HAP-1 (cell line): ENCODE data around the gene TMEM9.

Experiments
- DNase-seq, 2 experiments: peaks; one replicate each; pipeline ENCODE4 v3.0.0-alpha.2; 2016 to 2020; ENCODE audit warnings: low spot score in 2 of 2
- H3K27me3 ChIP-seq: fragments of 250-450 bp; sonication (Bioruptor Pico); 2 replicates; pipeline ENCODE4 v1.5.1; 2020; ENCODE audit warnings: low read depth, mild to moderate bottlenecking, moderate library complexity
- H3K36me3 ChIP-seq: fragments of 250-450 bp; sonication (Bioruptor Pico); replicated peaks from 2 replicates; pipeline ENCODE4 v1.5.1; 2020; ENCODE audit warnings: mild to moderate bottlenecking
- H3K4me1 ChIP-seq: fragments of 250-450 bp; sonication (Bioruptor Pico); 2 replicates; pipeline ENCODE4 v1.5.1; 2020; ENCODE audit warnings: mild to moderate bottlenecking
- H3K4me3 ChIP-seq: fragments of 250-450 bp; sonication (Bioruptor Pico); 2 replicates; pipeline ENCODE4 v1.5.1; 2020; ENCODE audit warnings: mild to moderate bottlenecking, moderate library complexity
- H3K9me3 ChIP-seq: fragments of 250-450 bp; sonication (Bioruptor Pico); 2 replicates; pipeline ENCODE4 v1.5.1; 2020; ENCODE audit warnings: mild to moderate bottlenecking, moderate library complexity
- in situ Hi-C: fragments of 300-500 bp; cut with MboI; formaldehyde crosslinking; loops from 3 replicates; pipeline ENCODE4 v1.14.3; 2020; ENCODE audit warnings: low sequenced_read_pairs, inconsistent platforms, mixed read lengths

TMEM9 gene

DNA sequence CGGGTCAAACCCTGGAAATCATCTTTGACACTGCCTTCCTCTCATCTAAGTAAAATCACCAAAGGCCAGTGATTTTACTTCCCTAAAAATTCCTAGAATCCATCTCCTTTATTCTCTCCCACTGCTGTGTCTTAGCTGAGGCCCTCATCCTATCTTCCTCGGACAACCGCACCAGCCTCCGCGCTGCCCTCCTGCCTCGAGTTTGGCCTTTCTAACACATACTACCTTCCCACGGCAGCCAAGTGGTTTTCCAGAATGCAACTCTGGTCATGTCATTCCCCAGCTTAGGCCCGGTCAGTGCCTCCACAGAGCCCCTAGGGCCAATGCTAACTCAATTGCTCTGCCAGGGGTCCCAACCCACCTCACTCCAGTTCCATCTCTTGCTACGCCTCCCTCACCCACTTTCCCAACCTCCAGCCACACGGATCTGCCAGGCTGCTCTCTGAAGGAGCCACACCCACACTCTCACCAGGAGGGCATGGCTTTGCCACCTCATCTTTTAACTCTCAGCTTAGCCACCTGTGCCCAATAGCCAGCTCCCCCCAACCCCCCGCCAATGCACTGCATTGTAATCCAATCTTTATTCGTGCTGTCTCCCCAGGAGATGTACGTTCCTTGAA is 6.8 kb downstream of the TMEM9 start:
- no peak for DNase-seq
- Histone ChIP-seq H3K4me3 (no peak overlapping the region), H3K27me3 (no peaks in the 10 kb centered on the region), H3K4me1 (peaks cover 3% of the 10 kb centered on the region), H3K36me3 (peaks cover 100% of the 10 kb centered on the region), H3K9me3 (no peaks in the 10 kb centered on the region)
- in situ Hi-C loops, result no loop called here

DNA sequence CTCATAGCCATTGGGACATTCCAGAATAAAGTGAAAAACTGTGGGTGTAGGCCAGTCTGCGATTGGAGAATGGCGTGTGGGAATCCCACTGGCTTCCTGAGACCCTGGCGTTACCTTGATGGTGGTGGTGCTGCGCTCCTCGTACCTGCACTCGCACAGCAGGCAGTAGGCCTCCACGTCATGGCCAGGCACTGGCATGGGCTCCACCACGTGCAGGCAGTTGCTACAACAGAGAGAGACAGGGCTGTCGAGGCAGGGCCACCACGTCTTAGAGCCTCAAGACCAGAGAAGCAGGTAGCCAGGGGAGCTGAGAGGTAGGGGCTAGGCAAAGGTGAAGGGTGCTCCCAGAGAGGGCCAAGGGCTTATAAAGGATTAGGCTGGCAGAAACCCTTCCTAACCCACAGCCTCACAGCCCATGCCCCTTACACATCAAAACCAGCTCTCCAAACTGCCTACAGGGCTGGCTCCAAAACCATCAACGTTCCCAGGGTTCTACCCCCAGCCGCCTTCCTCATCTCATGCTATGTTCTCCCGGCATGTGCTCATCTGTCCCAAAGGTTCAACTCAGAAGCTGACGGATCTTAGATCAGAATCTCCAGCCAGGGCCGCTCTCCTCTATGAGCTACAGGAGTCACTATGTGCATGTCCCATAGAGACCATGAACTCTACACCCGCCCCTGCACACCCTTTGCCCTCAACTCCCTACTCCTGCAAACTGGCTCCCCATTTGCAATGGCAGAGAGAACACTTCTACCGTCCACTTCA is 7.5 kb downstream of the TMEM9 start:
- no peak for DNase-seq
- in situ Hi-C loops, result no loop called here

DNA sequence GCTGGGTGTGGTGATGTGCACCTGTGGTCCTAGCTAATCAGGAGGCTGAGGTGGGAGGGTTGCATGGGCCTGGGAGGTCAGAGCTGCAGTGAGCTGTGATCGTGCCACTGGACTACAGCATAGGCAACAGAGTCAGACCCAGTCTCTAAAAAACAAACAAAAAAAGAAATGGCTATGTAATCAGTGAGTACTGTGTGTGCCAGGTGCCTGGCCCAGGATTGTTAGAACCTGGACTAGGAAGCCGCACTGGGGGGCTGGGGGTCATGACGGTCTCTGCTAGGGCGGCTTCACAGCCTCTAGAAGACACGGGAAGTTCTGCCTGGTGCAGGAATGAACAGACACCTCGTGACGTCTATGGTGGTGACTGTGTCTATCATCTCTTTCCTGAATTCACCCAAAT is 8.5 kb downstream of the TMEM9 start:
- DNase-seq, result no peak
- H3K4me3 ChIP-seq, result no peak overlapping the region
- peaks cover 100% of the 10 kb centered on the region for H3K36me3 ChIP-seq
- no peaks in the 10 kb centered on the region for H3K4me1 ChIP-seq
- in situ Hi-C loops, result no loop called here
- H3K27me3 ChIP-seq, result no peaks in the 10 kb centered on the region
- H3K9me3 ChIP-seq, result no peaks in the 10 kb centered on the region

More for the DNA sequence above, 7.5 kb downstream of the TMEM9 start:
- Histone ChIP-seq H3K27me3 (no peaks in the 10 kb centered on the region), H3K4me1 (no peaks in the 10 kb centered on the region), H3K9me3 (no peaks in the 10 kb centered on the region), H3K36me3 (peaks cover 100% of the 10 kb centered on the region), H3K4me3 (no peak overlapping the region)

DNA sequence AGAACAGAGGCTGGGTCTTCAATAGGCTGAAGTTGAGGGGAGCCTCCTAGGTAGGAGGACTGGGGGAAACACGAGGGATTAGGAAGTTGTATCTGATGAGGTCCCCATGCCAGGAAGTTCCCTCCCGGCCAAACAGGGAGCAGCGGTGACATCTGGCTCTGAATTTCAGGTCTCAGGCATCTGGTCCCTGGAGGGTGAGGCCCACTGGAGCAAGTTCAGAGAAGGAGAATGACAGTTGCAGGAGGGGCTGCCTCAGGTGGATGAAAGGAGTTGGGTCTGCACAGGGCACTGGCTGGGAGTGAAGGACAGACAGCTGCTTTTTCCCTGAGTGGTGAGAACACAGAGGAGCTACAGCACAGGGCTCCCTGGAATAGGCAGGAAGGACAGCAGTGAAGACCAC is 9.1 kb downstream of the TMEM9 start:
- H3K36me3 ChIP-seq, result peaks cover 100% of the 10 kb centered on the region
- in situ Hi-C loops, result no loop called here
- no peaks in the 10 kb centered on the region for H3K9me3 ChIP-seq
- no peaks in the 10 kb centered on the region for H3K4me1 ChIP-seq
- no peak overlapping the region for H3K4me3 ChIP-seq
- DNase-seq, result no peak
- H3K27me3 ChIP-seq, result no peaks in the 10 kb centered on the region

DNA sequence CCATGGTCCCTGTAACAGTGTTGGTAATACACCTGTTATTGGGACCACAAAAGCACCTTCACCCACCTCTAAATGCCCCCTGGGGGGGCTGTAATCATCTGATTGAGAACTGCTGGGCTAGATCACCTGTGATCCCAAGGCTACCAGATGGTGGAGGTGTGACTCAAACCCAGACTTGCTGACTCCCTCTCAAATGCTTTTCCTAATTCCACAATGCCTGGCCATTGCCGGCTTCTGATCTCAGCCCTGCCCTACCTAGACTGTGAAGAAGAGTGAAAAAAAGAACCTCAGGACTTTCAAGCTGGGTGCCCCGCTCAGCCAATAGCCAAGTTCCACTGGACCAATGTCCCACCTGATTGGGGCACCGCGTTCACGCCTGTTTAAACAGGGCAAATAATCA is 9.6 kb downstream of the TMEM9 start:
- peaks cover 100% of the 10 kb centered on the region for H3K36me3 ChIP-seq

DNA sequence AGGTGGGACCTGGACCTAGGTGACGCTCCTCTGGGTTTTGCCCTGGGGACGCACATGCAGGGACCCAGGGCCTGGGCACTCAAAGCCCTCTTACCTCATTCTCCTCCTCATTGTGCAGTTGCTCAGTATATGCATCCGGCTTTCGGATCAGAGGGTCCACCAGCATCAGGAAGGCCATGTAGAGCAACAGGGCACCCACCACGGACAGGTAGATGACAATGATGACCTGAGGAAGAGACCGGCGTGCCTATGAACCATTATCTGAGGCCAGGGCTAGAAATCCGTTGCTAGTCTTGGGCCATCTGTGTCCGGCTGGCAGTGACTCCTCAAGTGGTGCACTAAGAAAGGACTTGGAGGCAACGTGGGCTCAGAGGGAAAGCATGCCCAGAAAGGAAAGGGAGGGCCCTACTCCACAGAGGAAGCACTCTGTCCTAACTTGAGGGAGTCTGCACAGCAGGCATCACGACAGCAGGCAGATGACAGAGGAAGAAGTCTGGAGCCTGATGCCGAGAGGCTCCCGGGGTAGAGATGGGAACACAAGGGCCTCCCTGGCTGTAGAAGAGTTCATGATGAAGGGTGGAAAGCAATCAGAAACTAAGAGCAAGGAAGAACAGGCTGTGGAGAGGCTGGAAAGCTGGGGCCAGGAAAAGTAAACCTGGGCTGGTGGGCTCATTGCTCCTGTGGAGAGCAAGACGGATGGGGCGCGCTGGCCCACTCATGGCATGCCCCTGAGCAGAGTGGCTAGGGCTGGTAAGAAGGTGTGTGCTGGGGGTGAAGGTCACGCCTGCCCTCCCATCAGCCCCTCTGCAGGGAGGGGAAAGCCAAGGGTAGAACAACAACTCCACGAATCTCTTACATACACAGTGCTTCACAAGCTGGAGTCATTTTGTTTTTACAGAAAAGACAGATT is 10.3 kb downstream of the TMEM9 start:
- Histone ChIP-seq H3K36me3 (peaks cover 99% of the 10 kb centered on the region), H3K4me1 (no peaks in the 10 kb centered on the region)

More for the DNA sequence above, 9.6 kb downstream of the TMEM9 start:
- in situ Hi-C loops, result no loop called here
- DNase-seq, result no peak
- Histone ChIP-seq H3K4me3 (no peak overlapping the region), H3K4me1 (no peaks in the 10 kb centered on the region), H3K27me3 (no peaks in the 10 kb centered on the region), H3K9me3 (no peaks in the 10 kb centered on the region)

DNA sequence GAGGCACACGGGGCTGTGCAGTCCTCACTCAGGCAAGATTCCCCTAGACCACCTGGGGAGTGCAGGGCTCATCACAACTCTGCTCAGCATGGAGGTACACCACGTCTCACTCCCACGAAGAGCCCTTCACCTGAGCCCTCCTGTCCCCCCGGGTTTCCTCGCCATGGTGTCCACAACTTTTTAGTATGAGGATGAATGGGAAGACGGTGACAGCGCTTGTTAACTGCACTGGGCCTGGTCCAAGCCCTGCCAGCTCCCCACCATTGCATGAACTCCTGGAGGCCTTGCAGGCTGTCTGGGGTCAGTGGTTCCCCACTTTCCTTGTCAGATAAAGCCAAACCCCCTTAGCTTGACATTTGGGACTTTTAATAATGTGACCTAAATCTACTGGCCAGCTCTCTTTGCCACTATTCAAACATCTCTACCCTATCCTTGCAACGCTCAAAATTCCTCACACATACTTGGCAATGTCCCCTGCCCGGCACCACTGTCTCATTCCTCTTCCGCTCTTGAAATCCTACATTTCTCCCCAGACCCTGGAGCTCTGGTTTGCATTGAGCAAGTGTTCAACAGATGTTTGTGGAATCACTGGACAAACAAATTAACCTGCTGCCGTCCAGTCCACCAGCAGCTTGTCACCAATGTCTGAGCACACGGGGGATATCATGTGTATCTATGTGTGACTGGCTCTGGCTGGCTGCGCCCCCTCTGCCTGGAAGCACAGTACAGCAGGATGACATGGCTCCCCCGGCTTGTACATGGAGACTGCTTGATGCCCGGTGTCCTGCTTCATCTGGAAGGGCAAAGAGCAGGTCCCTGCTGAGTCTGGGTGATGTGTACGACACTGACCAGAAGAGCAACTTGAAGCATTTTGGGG is 11.2 kb downstream of the TMEM9 start:
- in situ Hi-C loops, result no loop called here
- DNase-seq, result no peak
- Histone ChIP-seq H3K4me1 (no peaks in the 10 kb centered on the region), H3K9me3 (no peaks in the 10 kb centered on the region), H3K36me3 (peaks cover 99% of the 10 kb centered on the region), H3K27me3 (no peaks in the 10 kb centered on the region), H3K4me3 (no peak overlapping the region)

More for the DNA sequence above, 10.3 kb downstream of the TMEM9 start:
- in situ Hi-C loops, result no loop called here
- Histone ChIP-seq H3K27me3 (no peaks in the 10 kb centered on the region), H3K9me3 (no peaks in the 10 kb centered on the region), H3K4me3 (no peak overlapping the region)
- DNase-seq, result no peak

DNA sequence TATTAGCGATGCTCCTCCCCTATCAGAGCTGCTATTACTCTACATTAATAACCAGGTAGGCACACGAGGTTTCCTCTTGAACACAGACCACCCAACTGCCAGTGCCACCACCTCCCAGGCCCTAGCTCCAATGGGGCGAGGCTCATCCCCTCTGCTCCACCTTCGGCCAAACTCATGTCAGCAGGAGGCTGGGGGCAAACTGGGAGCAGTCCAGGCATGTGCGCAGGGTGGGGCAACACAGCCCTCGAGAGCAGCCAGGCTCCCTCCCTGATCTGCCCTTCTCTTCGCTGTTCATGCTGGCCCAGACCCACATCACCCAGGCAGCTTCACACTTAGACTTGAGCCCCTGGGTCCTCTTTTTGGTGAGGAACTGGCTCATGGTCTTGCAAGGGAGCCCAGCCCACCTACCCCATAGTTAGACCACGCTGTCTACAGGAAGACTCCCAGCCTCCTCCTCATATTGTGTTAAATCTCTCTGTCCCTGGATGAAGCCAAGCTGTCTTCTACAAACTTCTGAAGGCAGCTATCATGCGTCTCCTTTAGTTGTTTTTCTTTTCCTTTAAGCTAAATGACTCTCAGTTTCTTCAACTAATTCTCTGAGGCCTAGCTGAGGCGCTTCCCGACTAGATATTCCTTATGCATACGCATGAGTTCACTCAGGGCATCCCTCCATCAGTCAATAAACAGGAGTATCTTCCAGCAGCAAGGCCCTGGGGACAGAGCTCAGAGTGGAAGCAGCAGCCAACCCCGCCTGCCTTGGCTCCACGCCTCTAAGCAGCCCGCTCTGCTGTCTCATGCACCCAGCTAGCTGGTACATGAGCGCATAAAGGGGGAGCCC is 12.0 kb downstream of the TMEM9 start:
- in situ Hi-C loops, result no loop called here
- Histone ChIP-seq H3K4me3 (no peak overlapping the region), H3K27me3 (no peaks in the 10 kb centered on the region), H3K9me3 (no peaks in the 10 kb centered on the region), H3K36me3 (peaks cover 96% of the 10 kb centered on the region), H3K4me1 (no peaks in the 10 kb centered on the region)
- no peak for DNase-seq

DNA sequence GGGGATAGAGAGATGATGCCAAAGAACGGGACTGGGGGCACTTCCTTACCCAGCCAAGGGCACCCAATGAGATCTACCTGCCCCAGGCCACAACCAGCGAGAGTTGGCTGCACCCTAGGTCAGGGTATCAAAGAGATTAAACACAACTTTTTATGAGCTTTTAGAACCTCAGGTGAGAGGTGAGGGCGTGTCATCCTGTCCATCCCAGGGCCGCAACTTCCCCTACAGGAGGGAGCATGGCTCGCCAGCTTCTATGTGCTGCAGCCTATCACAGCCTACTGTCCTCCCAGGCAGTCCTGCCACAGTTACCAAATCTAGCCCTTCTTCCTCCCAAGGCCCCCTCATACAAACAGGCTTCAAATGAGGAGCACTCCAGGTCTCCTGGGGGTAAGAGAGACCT is 12.9 kb downstream of the TMEM9 start:
- Histone ChIP-seq H3K4me1 (no peaks in the 10 kb centered on the region), H3K36me3 (peaks cover 92% of the 10 kb centered on the region), H3K4me3 (no peak overlapping the region), H3K9me3 (no peaks in the 10 kb centered on the region), H3K27me3 (no peaks in the 10 kb centered on the region)
- DNase-seq, result no peak
- in situ Hi-C loops, result no loop called here

DNA sequence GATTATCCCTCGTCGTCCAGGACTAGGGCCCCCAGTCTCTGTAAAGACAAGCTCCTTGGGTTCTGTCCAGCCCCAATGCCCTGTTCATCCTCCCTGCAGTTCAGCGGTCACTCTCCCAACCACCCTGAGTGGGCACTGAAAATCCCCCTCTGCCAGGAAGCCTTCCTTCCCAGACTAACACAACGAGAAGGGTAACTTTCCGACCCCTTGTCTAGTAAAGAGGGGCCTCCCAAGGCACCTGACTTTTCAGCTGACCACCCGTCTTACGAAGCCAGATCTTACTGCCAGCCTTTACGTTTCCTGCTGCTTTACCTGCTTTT is 13.4 kb downstream of the TMEM9 start:
- Histone ChIP-seq H3K4me3 (no peak overlapping the region), H3K36me3 (peaks cover 92% of the 10 kb centered on the region), H3K4me1 (no peaks in the 10 kb centered on the region), H3K9me3 (no peaks in the 10 kb centered on the region), H3K27me3 (no peaks in the 10 kb centered on the region)
- in situ Hi-C loops, result no loop called here
- no peak for DNase-seq

DNA sequence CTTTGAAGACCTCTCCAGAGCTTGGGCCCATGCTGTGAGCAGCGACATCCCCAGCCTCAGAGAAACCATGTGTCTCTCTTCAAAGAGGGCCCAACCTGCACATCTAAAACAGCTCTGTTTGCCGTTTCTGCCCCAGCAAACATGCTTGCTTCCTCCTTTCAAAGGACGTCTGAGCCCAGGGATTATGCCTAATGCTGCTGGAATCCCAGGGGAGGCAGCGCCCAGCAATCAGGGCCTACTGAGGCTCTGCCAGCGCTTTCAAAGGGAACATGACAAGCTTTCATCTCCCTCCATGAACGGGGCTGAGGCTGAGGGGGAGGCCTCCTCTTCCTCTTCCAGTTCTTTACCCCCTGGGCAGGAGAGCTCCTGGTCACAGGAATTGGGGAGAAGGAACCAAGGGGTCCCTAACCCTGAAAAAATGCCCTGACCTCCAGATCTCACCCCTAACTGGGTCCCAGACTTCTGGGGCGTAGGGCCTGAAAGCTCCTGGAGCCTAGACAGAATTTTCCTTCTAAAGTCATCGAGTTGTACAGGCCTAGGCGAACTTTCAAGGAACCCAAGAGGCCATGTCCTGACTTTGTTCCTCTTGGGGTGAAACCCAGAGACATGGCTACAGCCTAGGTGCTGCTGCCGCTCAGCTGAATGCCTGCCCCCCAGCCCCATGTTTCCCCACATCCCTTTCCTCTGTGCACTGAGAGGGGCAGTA is 13.9 kb downstream of the TMEM9 start:
- no peaks in the 10 kb centered on the region for H3K9me3 ChIP-seq
- no peaks in the 10 kb centered on the region for H3K4me1 ChIP-seq
- DNase-seq, result no peak
- no peak overlapping the region for H3K4me3 ChIP-seq
- no peaks in the 10 kb centered on the region for H3K27me3 ChIP-seq
- in situ Hi-C loops, result no loop called here
- peaks cover 92% of the 10 kb centered on the region for H3K36me3 ChIP-seq

DNA sequence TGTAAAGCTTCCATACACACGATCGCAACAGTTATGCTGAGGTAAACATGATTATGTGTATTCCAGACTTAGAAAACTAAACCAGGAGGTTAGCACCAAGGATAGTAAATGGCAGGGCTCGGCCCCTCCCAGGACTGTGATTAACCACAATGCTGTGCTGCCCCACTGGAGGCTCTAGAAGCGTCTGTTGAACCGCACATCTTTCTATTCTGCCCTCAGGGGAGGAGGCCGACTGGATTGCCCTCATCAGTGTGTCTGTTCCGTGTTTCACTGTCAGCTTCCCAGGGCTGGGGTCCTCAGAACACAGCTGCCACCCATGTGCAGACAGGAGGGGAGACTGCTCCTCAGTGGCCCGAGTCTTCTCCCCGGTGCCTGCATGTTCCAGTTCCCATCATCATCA is 14.5 kb downstream of the TMEM9 start:
- no peak for DNase-seq
- Histone ChIP-seq H3K36me3 (peaks cover 92% of the 10 kb centered on the region), H3K27me3 (no peaks in the 10 kb centered on the region), H3K4me3 (no peak overlapping the region), H3K9me3 (no peaks in the 10 kb centered on the region), H3K4me1 (no peaks in the 10 kb centered on the region)
- in situ Hi-C loops, result no loop called here
